Measurements from ENCODE around the gene CCDC80.

CCDC80 gene

GRCh38 chr3:112654492-112654891, 13.5 kb upstream of the CCDC80 start:
- no peak for TF ChIP-seq SPI1 (IDR thresholded peaks at IDR 0.05; ENCODE audit: borderline replicate concordance, low read depth)
- no peak for TF ChIP-seq POLR2AphosphoS5 (IDR thresholded peaks at IDR 0.05; ENCODE audit: low read depth)
- no peak for TF ChIP-seq REST (IDR thresholded peaks at IDR 0.05; ENCODE audit: insufficient replicate concordance, low read depth)
- TF ChIP-seq CTCF (IDR thresholded peaks at IDR 0.05; ENCODE audit: insufficient read depth, low read length) = no peak
- no peak for TF ChIP-seq GABPA (IDR thresholded peaks at IDR 0.05; ENCODE audit: low read depth)

GRCh38 chr3:112653881-112654300, 12.9 kb upstream of the CCDC80 start:
- H3K27me3 ChIP-seq (ENCODE audit: insufficient read depth, poor library complexity, severe bottlenecking) = no peaks in the 10 kb centered on the region
- H3K27ac ChIP-seq (replicated peaks) = no peak overlapping the region
- TF ChIP-seq CTCF (IDR thresholded peaks at IDR 0.05; ENCODE audit: insufficient read depth, low read length) (no peak), REST (IDR thresholded peaks at IDR 0.05; ENCODE audit: insufficient replicate concordance, low read depth) (no peak), GABPA (IDR thresholded peaks at IDR 0.05; ENCODE audit: low read depth) (no peak), SPI1 (IDR thresholded peaks at IDR 0.05; ENCODE audit: borderline replicate concordance, low read depth) (no peak), POLR2AphosphoS5 (IDR thresholded peaks at IDR 0.05; ENCODE audit: low read depth) (no peak)
- no peak overlapping the region for H3K4me3 ChIP-seq (replicated peaks; ENCODE audit: insufficient read depth, low read length)
- no peak for DNase-seq (ENCODE audit: low read depth in 1 of 2, low spot score in 1 of 2)

More at GRCh38 chr3:112654492-112654891, 13.5 kb upstream of the CCDC80 start:
- no peak for DNase-seq (ENCODE audit: low read depth in 1 of 2, low spot score in 1 of 2)
- Histone ChIP-seq H3K27me3 (ENCODE audit: insufficient read depth, poor library complexity, severe bottlenecking) (no peaks in the 10 kb centered on the region), H3K4me3 (replicated peaks; ENCODE audit: insufficient read depth, low read length) (no peak overlapping the region), H3K27ac (replicated peaks) (no peak overlapping the region)

- Histone ChIP-seq H3K27me3 (ENCODE audit: insufficient read depth, poor library complexity, severe bottlenecking) (no peaks in the 10 kb centered on the region), H3K4me3 (replicated peaks; ENCODE audit: insufficient read depth, low read length) (no peak overlapping the region), H3K27ac (replicated peaks) (no peak overlapping the region)
- no peak for DNase-seq (ENCODE audit: low read depth in 1 of 2, low spot score in 1 of 2)
- TF ChIP-seq POLR2AphosphoS5 (IDR thresholded peaks at IDR 0.05; ENCODE audit: low read depth) (no peak), GABPA (IDR thresholded peaks at IDR 0.05; ENCODE audit: low read depth) (no peak), REST (IDR thresholded peaks at IDR 0.05; ENCODE audit: insufficient replicate concordance, low read depth) (no peak), SPI1 (IDR thresholded peaks at IDR 0.05; ENCODE audit: borderline replicate concordance, low read depth) (no peak), CTCF (IDR thresholded peaks at IDR 0.05; ENCODE audit: insufficient read depth, low read length) (no peak)
These were observed 12.4 kb upstream of the CCDC80 start for GRCh38 chr3:112653209-112653871.

All from HL-60 (cell line).